ENCODE results near the gene UST. TPM values are rescaled to one million over a fixed set of nuclear protein-coding genes. Genes with fewer than 3 reads are reported as not detected.

The UST gene
- total RNA-seq, 1 experiment from 2014 or later = 32.1 TPM

DNA sequence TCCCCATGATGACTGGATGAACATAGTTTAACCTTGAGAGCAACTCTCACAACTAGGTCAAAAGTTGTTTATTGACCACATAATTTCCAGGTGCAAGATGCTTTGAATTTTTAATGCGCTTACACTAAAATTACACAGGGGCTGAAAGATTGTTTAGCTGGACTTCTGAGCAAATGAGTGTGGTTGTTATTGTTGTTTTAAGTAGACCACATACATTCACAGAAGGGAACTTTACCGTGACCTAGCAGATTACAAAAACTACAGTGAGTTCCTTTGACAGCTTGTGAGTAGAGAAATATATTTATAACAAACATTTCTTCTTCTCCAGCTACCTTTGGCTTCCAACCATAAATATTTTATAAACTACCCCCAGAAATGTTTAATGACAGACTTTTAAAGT lies 178.9 kb downstream of the UST start (continued):
- no peak for TF ChIP-seq ZNF281 (CRISPR knock-in tag; IDR thresholded peaks at IDR 0.05)
- TF ChIP-seq ESRRA (CRISPR knock-in tag; IDR thresholded peaks at IDR 0.05; ENCODE audit: borderline replicate concordance) = no peak

GRCh38 chr6:148926478-148926877 lies 179.6 kb downstream of the UST start:
- Mint-ChIP-seq H3K4me3 (no peak overlapping the region), H3K4me1 (peaks cover 44% of the 10 kb centered on the region), H3K27ac (peak overlapping the region; percentile 16; the same call in 1 of the 2 replicates), H3K27me3 (ENCODE audit: low read depth) (no peaks in the 10 kb centered on the region), H3K9me3 (no peaks in the 10 kb centered on the region), H3K36me3 (peaks cover 6% of the 10 kb centered on the region)
- ATAC-seq = no peak
- ChIA-PET POLR2A (no interaction called here), CTCF (no interaction called here)
- TF ChIP-seq ZNF138 (CRISPR knock-in tag; conservative IDR thresholded peaks at IDR 0.05) (no peak), NR3C1 (CRISPR knock-in tag; conservative IDR thresholded peaks at IDR 0.05; ENCODE audit: low read depth) (no peak), ZNF232 (CRISPR knock-in tag; IDR thresholded peaks at IDR 0.05) (no peak), E2F5 (CRISPR knock-in tag; IDR thresholded peaks at IDR 0.05) (no peak), NR1H2 (CRISPR knock-in tag; IDR thresholded peaks at IDR 0.05) (no peak), HMGXB4 (CRISPR knock-in tag; IDR thresholded peaks at IDR 0.05) (no peak), ELF4 (CRISPR knock-in tag; IDR thresholded peaks at IDR 0.05; ENCODE audit: low read depth) (no peak), RELA (CRISPR knock-in tag; IDR thresholded peaks at IDR 0.05; ENCODE audit: borderline replicate concordance) (no peak), ZNF671 (CRISPR knock-in tag; IDR thresholded peaks at IDR 0.05) (no peak), ZBTB43 (CRISPR knock-in tag; IDR thresholded peaks at IDR 0.05) (no peak), USF1 (CRISPR knock-in tag; IDR thresholded peaks at IDR 0.05) (no peak), AR (CRISPR knock-in tag; IDR thresholded peaks at IDR 0.05) (no peak), PRRX2 (CRISPR knock-in tag; IDR thresholded peaks at IDR 0.05) (no peak)
- TF ChIP-seq, protein P1, sequence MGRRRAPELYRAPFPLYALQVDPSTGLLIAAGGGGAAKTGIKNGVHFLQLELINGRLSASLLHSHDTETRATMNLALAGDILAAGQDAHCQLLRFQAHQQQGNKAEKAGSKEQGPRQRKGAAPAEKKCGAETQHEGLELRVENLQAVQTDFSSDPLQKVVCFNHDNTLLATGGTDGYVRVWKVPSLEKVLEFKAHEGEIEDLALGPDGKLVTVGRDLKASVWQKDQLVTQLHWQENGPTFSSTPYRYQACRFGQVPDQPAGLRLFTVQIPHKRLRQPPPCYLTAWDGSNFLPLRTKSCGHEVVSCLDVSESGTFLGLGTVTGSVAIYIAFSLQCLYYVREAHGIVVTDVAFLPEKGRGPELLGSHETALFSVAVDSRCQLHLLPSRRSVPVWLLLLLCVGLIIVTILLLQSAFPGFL (CRISPR knock-in tag; IDR thresholded peaks at IDR 0.05; ENCODE audit: borderline replicate concordance) = no peak
- TF ChIP-seq, protein P2, sequence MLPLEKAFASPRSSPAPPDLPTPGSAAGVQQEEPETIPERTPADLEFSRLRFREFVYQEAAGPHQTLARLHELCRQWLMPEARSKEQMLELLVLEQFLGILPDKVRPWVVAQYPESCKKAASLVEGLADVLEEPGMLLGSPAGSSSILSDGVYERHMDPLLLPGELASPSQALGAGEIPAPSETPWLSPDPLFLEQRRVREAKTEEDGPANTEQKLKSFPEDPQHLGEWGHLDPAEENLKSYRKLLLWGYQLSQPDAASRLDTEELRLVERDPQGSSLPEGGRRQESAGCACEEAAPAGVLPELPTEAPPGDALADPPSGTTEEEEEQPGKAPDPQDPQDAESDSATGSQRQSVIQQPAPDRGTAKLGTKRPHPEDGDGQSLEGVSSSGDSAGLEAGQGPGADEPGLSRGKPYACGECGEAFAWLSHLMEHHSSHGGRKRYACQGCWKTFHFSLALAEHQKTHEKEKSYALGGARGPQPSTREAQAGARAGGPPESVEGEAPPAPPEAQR (CRISPR knock-in tag; IDR thresholded peaks at IDR 0.05) = no peak
- TF ChIP-seq, protein P3, sequence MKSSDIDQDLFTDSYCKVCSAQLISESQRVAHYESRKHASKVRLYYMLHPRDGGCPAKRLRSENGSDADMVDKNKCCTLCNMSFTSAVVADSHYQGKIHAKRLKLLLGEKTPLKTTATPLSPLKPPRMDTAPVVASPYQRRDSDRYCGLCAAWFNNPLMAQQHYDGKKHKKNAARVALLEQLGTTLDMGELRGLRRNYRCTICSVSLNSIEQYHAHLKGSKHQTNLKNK (CRISPR knock-in tag; IDR thresholded peaks at IDR 0.05) = no peak
- DNase-seq (ENCODE audit: low spot score) = no peak

All from WTC11 (cell line).